HG03108 (cell line): ENCODE results near the gene HOXA4.

Source experiments
- ATAC-seq: cut with Tn5 transposase; IDR thresholded peaks from one replicate; pipeline ENCODE4 v1.9.1; 2021; ENCODE audit warnings: moderate library complexity; ENCODE audit not compliant: unreplicated experiment

HOXA4 gene

GRCh38 chr7:27117887-27118491 is 12.6 kb downstream of the HOXA4 start:
- no peak for ATAC-seq

DNA sequence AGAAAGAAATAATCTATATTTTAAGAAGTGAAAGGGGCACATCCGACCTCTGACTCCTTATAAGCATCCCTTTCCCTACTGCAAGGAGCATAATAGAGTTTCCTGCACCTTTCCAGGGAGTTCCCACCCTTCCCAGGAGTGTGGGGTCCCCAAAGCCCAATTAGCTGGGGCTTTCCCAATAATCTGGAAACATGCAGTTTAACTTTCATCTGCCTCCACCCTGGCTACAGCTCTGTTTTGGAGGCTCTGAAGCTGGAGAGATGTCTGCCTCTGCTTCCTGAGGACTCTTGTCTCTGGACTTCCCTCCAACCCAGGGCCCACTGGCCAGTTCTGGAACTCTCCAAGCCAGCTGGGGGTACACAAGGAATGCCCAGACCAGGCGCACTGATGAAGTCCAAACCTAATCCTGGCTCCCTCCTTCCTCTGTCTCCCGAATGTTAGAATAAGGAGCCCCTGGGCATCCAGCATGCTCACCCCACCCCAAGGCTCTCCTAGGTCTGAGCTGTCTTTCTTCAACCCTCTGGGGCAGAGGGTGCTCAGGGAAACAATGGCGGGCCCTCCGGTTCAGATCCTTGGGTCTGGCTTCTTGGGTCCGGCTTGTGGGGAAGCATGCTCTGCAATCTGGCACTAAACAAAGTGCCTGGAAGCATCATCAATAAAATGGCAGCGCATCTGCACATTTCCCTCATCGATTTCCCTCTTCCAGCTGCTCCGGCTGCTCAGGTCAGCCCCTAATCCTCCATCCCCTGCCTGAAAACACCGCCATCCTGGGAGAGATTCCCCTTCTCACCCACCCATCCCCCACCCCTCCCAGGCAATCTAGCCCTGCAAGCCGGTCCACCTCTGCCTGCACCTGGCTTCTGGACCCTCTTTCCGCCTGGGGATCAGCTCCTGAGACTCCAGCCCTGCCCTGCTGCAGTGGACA is 13.3 kb downstream of the HOXA4 start:
- ATAC-seq: no peak

GRCh38 chr7:27116031-27116961 is 14.3 kb downstream of the HOXA4 start:
- no peak for ATAC-seq

GRCh38 chr7:27115221-27116026 is 15.1 kb downstream of the HOXA4 start:
- no peak for ATAC-seq

DNA sequence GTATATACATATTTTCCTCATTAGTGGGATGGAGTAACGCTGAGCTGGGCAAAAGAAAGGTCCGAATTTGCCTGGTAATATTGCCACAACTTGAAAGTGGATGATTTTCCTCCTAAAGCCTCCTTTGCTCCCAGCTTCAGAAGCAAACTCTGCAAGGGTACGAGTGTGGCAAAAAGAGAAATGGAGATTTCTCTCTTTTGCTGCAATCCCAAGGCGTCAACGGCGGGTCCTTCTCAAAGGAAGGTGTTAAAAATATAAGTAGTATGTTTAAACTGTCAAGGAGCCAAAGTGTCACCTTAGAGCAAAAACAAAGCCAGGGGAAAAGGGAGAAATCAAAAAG is 15.7 kb downstream of the HOXA4 start:
- ATAC-seq: no peak

DNA sequence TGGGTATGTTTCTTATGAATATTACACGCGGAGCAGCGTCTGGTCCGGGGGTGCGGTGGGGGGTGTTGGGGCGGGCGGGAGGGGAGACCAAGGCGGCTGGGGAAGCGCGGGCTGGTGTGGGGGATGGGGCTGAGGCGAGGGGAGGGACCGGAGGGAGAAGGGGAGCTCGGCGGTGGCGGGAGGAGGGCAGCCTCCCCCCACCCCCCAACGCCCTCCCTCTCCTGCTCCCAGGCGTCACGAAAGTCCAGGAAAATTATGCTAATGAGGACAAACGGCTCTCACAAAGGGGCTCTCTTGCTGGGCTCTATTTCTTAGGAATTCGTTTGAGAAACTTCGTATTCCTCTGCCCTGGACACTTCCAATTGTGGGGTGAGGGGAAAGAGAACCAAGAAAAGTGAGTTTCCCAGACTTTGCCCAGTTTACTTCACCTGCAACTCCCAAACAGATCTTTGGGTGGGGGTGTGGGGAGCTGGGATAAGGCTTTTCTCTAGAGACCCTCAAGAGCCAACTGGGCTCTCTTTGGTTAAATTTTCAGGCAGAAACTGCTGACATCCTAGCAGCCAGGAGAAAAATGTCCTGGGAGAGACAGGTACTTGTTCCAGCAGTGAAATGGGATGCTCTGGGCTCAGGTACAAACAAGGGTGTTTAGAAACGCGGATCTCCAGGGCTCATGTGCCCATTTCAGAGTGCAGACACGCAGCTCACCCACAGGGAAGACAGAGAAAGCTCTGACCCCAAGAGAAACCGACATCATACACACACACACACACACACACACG is 16.4 kb downstream of the HOXA4 start:
- no peak for ATAC-seq

- no peak for ATAC-seq
These were observed 17.3 kb downstream of the HOXA4 start for GRCh38 chr7:27112955-27113949.

GRCh38 chr7:27112361-27112760 is 18.2 kb downstream of the HOXA4 start:
- no peak for ATAC-seq

- ATAC-seq: no peak
These were observed 18.7 kb downstream of the HOXA4 start for GRCh38 chr7:27111751-27112277.

DNA sequence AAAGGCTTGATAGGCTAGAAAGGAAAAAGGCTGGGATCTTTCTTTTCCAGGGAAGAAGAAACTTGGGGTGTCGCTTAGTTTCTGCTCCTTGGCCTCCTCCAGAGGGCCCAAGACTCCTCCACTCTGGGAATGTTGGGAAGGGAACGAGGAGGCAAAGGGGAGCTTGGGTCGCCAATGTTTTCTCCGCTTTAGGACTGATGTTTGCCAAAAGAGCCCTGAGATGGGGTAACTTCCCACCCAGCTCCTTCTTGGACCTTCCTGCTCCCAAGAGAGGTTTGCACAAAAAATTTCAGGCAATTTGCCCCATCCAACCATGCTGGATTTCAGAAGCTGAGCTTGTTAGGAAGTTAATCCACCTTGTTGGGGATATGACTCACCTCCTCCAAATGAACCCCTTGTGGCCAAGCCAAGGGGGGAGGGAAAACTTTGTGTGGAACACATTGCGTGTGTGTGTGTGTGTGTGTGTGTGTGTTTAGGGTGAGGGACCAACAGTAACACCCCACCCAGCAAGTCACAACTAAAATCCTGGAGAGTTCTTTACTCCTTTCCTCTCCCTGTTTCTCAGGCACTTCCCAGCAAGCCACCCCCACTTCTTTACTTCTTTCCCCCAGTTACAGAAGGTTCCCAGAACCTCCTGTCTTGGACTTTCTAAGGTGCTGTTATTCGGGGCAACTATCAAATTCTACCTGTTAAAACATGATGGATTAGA is 19.4 kb downstream of the HOXA4 start:
- ATAC-seq: no peak

DNA sequence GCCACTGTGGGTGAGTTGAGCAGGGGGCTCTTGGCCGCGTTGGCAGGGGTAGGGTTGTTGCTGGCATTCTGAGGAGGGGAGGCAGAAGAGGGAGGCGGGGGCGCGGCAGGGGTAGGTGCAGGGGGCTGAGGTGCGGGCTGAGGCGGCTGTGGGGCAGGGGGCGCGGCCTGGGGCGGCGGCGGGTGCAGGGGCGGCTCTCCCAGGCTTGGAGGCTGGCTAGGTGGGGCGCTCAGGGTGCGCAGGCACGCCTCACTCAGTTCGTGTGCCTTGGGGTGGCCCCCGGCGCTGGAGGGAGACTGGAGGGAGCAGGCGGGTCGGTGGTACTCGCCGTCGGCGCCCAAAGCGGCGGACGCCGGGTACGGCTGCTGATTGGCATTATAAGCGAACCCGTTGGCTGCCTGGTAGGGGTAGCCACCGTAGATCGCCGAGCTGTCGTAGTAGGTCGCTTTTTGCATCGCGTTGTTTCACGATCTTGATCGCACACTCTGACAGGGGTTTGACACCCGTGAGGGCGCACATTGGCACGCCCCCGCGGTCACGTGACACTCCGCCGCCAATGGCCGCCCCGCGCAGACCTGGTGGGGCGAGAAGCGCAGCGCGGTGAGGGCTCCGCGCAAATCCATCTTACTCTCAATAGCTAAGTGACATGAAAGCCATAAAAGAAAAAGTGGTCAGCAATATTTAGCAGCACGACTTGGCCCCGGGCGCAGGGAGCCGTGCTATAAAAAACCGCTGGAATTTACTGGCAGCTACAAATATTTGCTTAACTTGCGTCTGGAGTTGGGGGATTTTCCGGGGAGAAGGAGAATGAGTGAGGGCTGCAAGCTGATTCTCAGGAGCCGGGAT is 20.1 kb downstream of the HOXA4 start:
- no peak for ATAC-seq

- ATAC-seq: no peak
These were observed 20.9 kb downstream of the HOXA4 start for GRCh38 chr7:27109466-27110185.

GRCh38 chr7:27108390-27109127 is 22.0 kb downstream of the HOXA4 start:
- ATAC-seq: no peak

DNA sequence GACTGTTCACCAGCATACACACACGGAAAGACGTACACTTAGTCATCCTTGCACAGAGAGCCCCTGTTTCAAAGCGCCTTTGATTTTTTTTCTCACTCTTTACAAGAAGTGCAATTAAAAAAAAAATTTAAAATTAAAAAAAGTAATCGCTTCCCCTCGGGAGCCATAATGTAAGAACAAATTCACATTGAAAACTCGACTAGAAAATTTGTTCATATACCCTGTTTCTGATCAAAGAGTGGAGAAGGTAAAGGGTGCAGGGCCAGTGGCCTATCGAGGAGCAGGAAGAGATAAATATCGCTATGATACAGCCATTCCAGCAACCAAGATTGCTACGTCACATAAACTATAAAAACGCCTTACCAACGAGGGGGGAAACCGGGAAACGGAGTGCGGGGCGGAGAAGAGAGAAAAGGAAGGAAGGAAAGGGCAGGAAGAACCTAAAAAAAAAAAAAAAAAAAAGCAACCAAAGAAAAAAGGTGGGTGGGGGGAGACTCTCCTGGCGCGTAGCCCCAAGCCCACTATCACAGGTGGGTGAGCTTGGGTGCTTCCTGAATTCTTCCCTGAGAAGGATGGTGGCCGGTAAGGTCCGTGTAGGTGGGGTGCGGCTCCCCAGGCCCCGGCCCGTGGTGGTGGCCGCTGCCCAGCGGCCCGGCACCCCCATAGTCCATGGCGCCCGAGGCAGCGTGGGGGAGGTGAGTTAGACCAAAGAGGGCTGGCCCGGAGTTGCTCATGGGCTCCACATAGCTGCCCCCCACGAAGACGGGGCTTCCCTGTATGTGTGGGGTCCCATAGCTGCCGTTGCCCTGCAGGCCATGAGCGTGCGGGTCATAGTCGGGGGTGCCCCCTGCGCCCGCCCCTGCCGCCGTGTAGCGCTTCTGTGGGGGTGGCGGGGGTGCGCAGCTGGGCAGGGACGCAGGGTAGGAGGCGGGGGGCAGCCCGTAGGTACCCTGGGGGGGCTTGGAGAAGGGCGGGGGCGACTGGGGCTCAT is 22.9 kb downstream of the HOXA4 start:
- ATAC-seq: no peak
